ENCODE results near the gene BSDC1. TPM values are rescaled to one million over a fixed set of nuclear protein-coding genes. Genes with fewer than 3 reads are reported as not detected.

The BSDC1 gene
- total RNA-seq, 4 donors from 2014 or later: 56.5 to 74.2 (median 70.0) TPM

GRCh38 chr1:32426489-32427255, 32.4 kb upstream of the BSDC1 start:
- Histone ChIP-seq H3K9me3 (no peaks in the 10 kb centered on the region), H3K4me1 (peaks cover 0 to 13% (median 6%) of the 10 kb centered on the region in 3 donors), H3K4me3 (peak overlapping the region in 1 of 2 donors; percentile 42), H3K27me3 (peaks cover 46% of the 10 kb centered on the region), H3K27ac (no peak overlapping the region), H3K36me3 (no peaks in the 10 kb centered on the region)
- TF ChIP-seq CTCF (IDR thresholded peaks at IDR 0.05): no peak
- no peak for TF ChIP-seq POLR2AphosphoS5 (IDR thresholded peaks at IDR 0.05)
- TF ChIP-seq EP300 (IDR thresholded peaks at IDR 0.05): no peak
- TF ChIP-seq POLR2A (IDR thresholded peaks at IDR 0.05): no peak
- ATAC-seq: no peak
- WGBS, 2 donors (ENCODE audit: low coverage in 1 of 2): 0% methylated on average over 1 of the region's 36 CpGs; no CpG with 5 or more reads in 1 of the 2 donors

- WGBS, 2 donors (ENCODE audit: low coverage in 1 of 2): no CpG with 5 or more reads among the region's 1 CpG
- ATAC-seq: no peak
Observed at GRCh38 chr1:32421775-32422174, 27.5 kb upstream of the BSDC1 start.

GRCh38 chr1:32414186-32414886, 20.1 kb upstream of the BSDC1 start:
- Histone ChIP-seq H3K27me3 (no peaks in the 10 kb centered on the region), H3K9me3 (peaks cover 0 to 19% (median 0%) of the 10 kb centered on the region in 3 donors), H3K4me3 (no peak overlapping the region), H3K27ac (no peak overlapping the region), H3K4me1 (peaks cover 0 to 5% (median 0%) of the 10 kb centered on the region in 3 donors), H3K36me3 (no peaks in the 10 kb centered on the region)
- ATAC-seq: no peak
- WGBS, 2 donors (ENCODE audit: low coverage in 1 of 2): 79 to 83% methylated on average over 4 to 8 of the region's 8 CpGs
- TF ChIP-seq CTCF (IDR thresholded peaks at IDR 0.05): peak in 1 of 4 experiments; percentile 5
- TF ChIP-seq POLR2A (IDR thresholded peaks at IDR 0.05): no peak
- no peak for TF ChIP-seq POLR2AphosphoS5 (IDR thresholded peaks at IDR 0.05)

More at GRCh38 chr1:32421775-32422174, 27.5 kb upstream of the BSDC1 start:
- Histone ChIP-seq H3K27me3 (peaks cover 39% of the 10 kb centered on the region), H3K4me1 (peaks cover 0 to 8% (median 5%) of the 10 kb centered on the region in 3 donors), H3K4me3 (no peak overlapping the region), H3K9me3 (peaks cover 0 to 8% (median 0%) of the 10 kb centered on the region in 3 donors), H3K36me3 (no peaks in the 10 kb centered on the region), H3K27ac (no peak overlapping the region)
- no peak for TF ChIP-seq POLR2A (IDR thresholded peaks at IDR 0.05)
- no peak for TF ChIP-seq EP300 (IDR thresholded peaks at IDR 0.05)
- TF ChIP-seq POLR2AphosphoS5 (IDR thresholded peaks at IDR 0.05): no peak
- no peak for TF ChIP-seq CTCF (IDR thresholded peaks at IDR 0.05)

GRCh38 chr1:32413507-32414185, 19.4 kb upstream of the BSDC1 start:
- TF ChIP-seq POLR2AphosphoS5 (IDR thresholded peaks at IDR 0.05) (no peak), CTCF (IDR thresholded peaks at IDR 0.05) (peak; percentile 72 to 76 (median 74))
- Histone ChIP-seq H3K4me1 (peaks cover 0 to 5% (median 0%) of the 10 kb centered on the region in 3 donors), H3K36me3 (no peaks in the 10 kb centered on the region), H3K27ac (no peak overlapping the region), H3K27me3 (no peaks in the 10 kb centered on the region), H3K9me3 (peaks cover 0 to 14% (median 0%) of the 10 kb centered on the region in 3 donors), H3K4me3 (no peak overlapping the region)
- peak; percentile 50 for ATAC-seq
- 48 to 50% methylated on average over 5 to 8 of the region's 10 CpGs for WGBS, 2 donors (ENCODE audit: low coverage in 1 of 2)
